Omental fat pad (tissue), 4 donors: ENCODE results near the gene NIPSNAP3A. TPM values are rescaled to one million over a fixed set of nuclear protein-coding genes. Genes with fewer than 3 reads are reported as not detected.

Experiments
- ATAC-seq: fragments of 150-250 bp; one replicate; pipeline ENCODE4 v1.9.1; 2016; ENCODE audit warnings: mild to moderate bottlenecking, moderate library complexity; ENCODE audit not compliant: low FRiP score
- DNase-seq: peaks from one replicate; pipeline ENCODE4 v3.0.0-alpha.2; 2019; ENCODE audit warnings: low spot score
- CTCF ChIP-seq, 3 donors: fragments of 450-650 bp; IDR thresholded peaks; one replicate each; pipeline ENCODE4 v1.5.1; 2016 to 2017; ENCODE audit warnings: antibody characterized with exemption in 3 of 3, mild to moderate bottlenecking in 3 of 3, moderate library complexity in 2 of 3
- total RNA-seq, 4 donors: library from RNA; depleted of rRNA; stranded (reverse); fragments of >200 nt; gene quantifications; one replicate each; pipeline ENCODE4 v1.1.0, GENCODE V29; 2016

Gene NIPSNAP3A
- total RNA-seq, 4 donors from 2014 or later: 22.9 to 39.6 (median 29.6) TPM

- no peak for TF ChIP-seq CTCF (IDR thresholded peaks at IDR 0.05)
- DNase-seq (no peak), ATAC-seq (no peak)
Measured at GRCh38 chr9:104787306-104788015, 40.0 kb downstream of the NIPSNAP3A start.

GRCh38 chr9:104788251-104788650, 40.8 kb downstream of the NIPSNAP3A start:
- DNase-seq (no peak), ATAC-seq (no peak)
- no peak for TF ChIP-seq CTCF (IDR thresholded peaks at IDR 0.05)

- ATAC-seq: no peak
- no peak for TF ChIP-seq CTCF (IDR thresholded peaks at IDR 0.05)
- DNase-seq: no peak
Measured at GRCh38 chr9:104794070-104794469, 46.6 kb downstream of the NIPSNAP3A start.

- DNase-seq (no peak), ATAC-seq (no peak)
- TF ChIP-seq CTCF (IDR thresholded peaks at IDR 0.05): no peak
Measured at GRCh38 chr9:104795082-104795481, 47.6 kb downstream of the NIPSNAP3A start.

GRCh38 chr9:104795857-104796256, 48.4 kb downstream of the NIPSNAP3A start:
- no peak for TF ChIP-seq CTCF (IDR thresholded peaks at IDR 0.05)
- DNase-seq: no peak
- ATAC-seq: no peak

GRCh38 chr9:104798209-104798995, 50.9 kb downstream of the NIPSNAP3A start:
- ATAC-seq (no peak), DNase-seq (no peak)
- no peak for TF ChIP-seq CTCF (IDR thresholded peaks at IDR 0.05)
